Gastrocnemius medialis (tissue), 4 donors: ENCODE results near the gene ERFL. TPM values are rescaled to one million over a fixed set of nuclear protein-coding genes. Genes with fewer than 3 reads are reported as not detected.

Experiments used
- ATAC-seq, 2 donors: fragments of 150-250 bp; one replicate each; pipeline ENCODE4 v1.9.1; 2016
- DNase-seq, 2 donors: peaks; one replicate each; pipeline ENCODE4 v3.0.0-alpha.2; 2019
- H3K27ac ChIP-seq, 4 donors: fragments of 200-600 bp; sonication (generic); 1 replicate in 1 of 4; 2 replicates in 3 of 4; pipeline ENCODE4 v1.5.1; 2016 to 2018; ENCODE audit warnings: mild to moderate bottlenecking in 2 of 4, moderate library complexity in 1 of 4
- H3K27me3 ChIP-seq, 3 donors: fragments of 200-600 bp; sonication (generic) in 2 of 3; 1 replicate in 1 of 3; 2 replicates in 2 of 3; pipeline versions ENCODE4 v1.5.1 to v1.6.0; 2016 to 2019; ENCODE audit warnings: mild to moderate bottlenecking in 1 of 3, moderate library complexity in 1 of 3
- H3K36me3 ChIP-seq, 2 donors: fragments of 200-600 bp; sonication (generic) in 1 of 2; one replicate each; pipeline ENCODE4 v1.5.1; 2017 to 2018
- H3K4me1 ChIP-seq, 2 donors: fragments of 200-600 bp; sonication (generic) in 1 of 2; one replicate each; pipeline ENCODE4 v1.5.1; 2016 to 2017; ENCODE audit warnings: mild to moderate bottlenecking in 2 of 2
- H3K4me3 ChIP-seq, 4 donors: fragments of 200-600 bp; sonication (generic) in 3 of 4; 1 replicate in 1 of 4; 2 replicates in 3 of 4; pipeline ENCODE4 v1.5.1; 2016 to 2019; ENCODE audit warnings: mild to moderate bottlenecking in 2 of 4
- H3K9me3 ChIP-seq, 3 donors: fragments of 200-600 bp; sonication (generic) in 2 of 3; 1 replicate in 1 of 3; 2 replicates in 2 of 3; pipeline ENCODE4 v1.5.1; 2016 to 2019
- POLR2A ChIP-seq, 2 donors: fragments of 450-650 bp; IDR thresholded peaks; one replicate each; pipeline ENCODE4 v1.6.1; 2017; ENCODE audit warnings: antibody characterized with exemption in 2 of 2, mild to moderate bottlenecking in 2 of 2, moderate library complexity in 2 of 2
- in situ Hi-C, 4 donors: fragments of 200-750 bp; cut with MboI; loops; one replicate each; pipeline versions ENCODE4 v1.15.0 to v1.8.0; 2017; ENCODE audit warnings: low sequenced_read_pairs in 4 of 4
- intact Hi-C: fragments of 100-400 bp; cut with DNase I; formaldehyde crosslinking; loops from one replicate; pipeline ENCODE4 v1.15.1; 2023; ENCODE audit warnings: low total_unique reads
- total RNA-seq, 4 donors: library from RNA; depleted of rRNA; stranded (reverse); fragments of >200 nt; gene quantifications; one replicate each; pipeline versions ENCODE4 v1.1.0 to v1.2.3, GENCODE V29; 2016
- TF ChIP-seq, protein P1 (sequence below), 5 experiments: fragments of 450-650 bp in 3 of 5; fragments of 200-600 bp in 2 of 5; sonication (generic) in 2 of 5; IDR thresholded peaks in 4 of 5; conservative IDR thresholded peaks in 1 of 5; 1 replicate in 4 of 5; 2 replicates in 1 of 5; pipeline ENCODE4 v1.5.1; 2016 to 2019; ENCODE audit warnings: antibody characterized with exemption in 5 of 5, mild to moderate bottlenecking in 3 of 5, moderate library complexity in 3 of 5

The ERFL gene
- total RNA-seq, 4 donors from 2014 or later = not detected

DNA sequence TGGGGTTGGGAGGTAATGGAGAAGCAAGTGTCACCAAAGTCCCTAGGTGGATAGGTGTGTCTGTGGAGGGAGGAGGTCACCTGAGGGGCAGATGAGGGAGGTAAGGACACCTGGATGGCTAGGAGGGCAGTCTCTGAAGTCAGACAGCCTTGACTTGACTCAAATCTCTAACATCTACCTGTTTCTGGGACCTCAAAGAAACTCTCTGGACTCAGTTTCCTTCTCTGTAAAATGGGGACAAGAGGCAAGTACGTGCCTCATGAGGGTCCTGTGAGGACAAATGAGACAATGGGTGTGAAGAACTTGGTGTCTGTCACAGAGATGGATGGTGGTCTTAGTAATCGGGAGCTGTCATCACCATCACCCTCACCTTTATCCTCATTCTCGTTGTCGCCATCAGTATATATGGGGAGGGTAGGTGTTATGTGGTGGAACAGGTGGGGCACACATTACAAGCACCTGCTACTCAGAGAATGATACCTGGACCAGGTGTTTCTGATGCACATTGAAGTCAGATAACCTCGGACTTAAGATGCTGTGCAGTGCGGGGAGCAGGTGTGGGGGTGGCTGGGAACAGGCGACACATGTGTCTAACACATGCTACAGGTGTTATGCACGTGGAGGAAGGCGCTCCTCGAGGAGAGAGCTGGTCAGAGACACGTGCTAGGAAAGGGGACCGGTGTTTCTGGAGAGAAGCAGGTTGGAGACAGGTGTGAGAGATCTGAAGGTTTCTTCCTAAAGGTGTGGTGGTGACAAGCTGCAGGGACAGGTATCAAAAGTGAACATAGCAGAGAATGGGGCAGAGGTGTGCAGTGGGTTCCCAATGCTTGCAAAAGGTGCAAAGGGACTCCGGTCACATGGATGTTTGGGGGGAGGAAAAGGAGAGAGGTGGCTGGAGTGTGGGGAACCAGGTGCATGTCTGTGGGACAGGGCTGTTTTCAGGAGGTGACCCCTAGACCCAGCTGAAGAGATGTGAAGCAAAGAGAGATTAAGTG, 3.8 kb downstream of the ERFL start:
- no peak overlapping the region for H3K4me3 ChIP-seq
- ATAC-seq (no peak), DNase-seq (no peak)
- in situ Hi-C loops = no loop called here
- H3K4me1 ChIP-seq = peaks cover 0 to 9% of the 10 kb centered on the region in 2 donors
- no peak overlapping the region for H3K27ac ChIP-seq
- H3K36me3 ChIP-seq = no peaks in the 10 kb centered on the region
- no peaks in the 10 kb centered on the region for H3K9me3 ChIP-seq
- peaks cover 81 to 91% (median 86%) of the 10 kb centered on the region in 3 donors for H3K27me3 ChIP-seq
- no peak for TF ChIP-seq POLR2A (IDR thresholded peaks at IDR 0.05)
- TF ChIP-seq, protein P1, sequence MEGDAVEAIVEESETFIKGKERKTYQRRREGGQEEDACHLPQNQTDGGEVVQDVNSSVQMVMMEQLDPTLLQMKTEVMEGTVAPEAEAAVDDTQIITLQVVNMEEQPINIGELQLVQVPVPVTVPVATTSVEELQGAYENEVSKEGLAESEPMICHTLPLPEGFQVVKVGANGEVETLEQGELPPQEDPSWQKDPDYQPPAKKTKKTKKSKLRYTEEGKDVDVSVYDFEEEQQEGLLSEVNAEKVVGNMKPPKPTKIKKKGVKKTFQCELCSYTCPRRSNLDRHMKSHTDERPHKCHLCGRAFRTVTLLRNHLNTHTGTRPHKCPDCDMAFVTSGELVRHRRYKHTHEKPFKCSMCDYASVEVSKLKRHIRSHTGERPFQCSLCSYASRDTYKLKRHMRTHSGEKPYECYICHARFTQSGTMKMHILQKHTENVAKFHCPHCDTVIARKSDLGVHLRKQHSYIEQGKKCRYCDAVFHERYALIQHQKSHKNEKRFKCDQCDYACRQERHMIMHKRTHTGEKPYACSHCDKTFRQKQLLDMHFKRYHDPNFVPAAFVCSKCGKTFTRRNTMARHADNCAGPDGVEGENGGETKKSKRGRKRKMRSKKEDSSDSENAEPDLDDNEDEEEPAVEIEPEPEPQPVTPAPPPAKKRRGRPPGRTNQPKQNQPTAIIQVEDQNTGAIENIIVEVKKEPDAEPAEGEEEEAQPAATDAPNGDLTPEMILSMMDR (IDR thresholded peaks at IDR 0.05 in 4 of 5, conservative IDR thresholded peaks at IDR 0.05 in 1 of 5) = no peak
- intact Hi-C loops = no loop called here

DNA sequence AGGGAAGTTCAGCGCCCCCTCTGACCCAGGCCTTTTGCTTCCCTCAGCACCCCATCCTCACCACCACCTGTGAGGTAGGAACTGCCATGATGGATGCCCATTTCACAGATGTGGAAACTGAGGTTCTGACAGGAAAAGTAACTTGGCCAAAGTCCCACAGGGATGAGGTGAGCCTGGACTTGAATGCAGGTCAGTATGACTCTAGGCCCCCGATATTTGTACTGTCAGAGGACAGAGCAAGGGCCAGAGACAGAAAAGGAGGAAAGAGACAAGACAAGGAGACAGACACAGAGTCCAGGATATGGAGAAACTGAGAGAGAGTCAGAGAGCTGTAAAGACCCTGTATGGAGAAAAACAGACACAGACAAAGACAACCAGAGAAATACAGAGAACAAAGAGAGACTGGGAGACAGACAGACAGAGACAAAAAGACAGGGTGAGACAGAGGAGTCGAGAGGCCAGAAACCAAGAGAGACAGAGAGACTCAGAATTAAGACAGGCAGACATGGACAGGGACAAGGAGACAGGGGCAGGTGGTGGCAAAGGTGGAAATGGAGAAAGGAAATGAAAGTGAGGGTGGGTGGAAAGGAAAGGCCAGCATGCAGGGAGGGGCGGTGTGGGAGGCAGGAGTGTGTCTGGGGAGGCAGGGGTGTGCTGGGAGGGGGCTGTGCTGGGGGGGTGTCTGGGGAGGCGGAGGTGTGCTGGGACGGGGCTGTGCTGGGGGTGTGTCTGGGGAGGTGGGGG, 5.0 kb downstream of the ERFL start:
- peaks cover 0 to 4% of the 10 kb centered on the region in 2 donors for H3K4me1 ChIP-seq
- no peaks in the 10 kb centered on the region for H3K9me3 ChIP-seq
- no peaks in the 10 kb centered on the region for H3K36me3 ChIP-seq
- H3K27me3 ChIP-seq = peaks cover 81 to 91% (median 88%) of the 10 kb centered on the region in 3 donors
- intact Hi-C loops = no loop called here
- in situ Hi-C loops = no loop called here
- DNase-seq (no peak), ATAC-seq (no peak)
- TF ChIP-seq, protein P1 (IDR thresholded peaks at IDR 0.05 in 4 of 5, conservative IDR thresholded peaks at IDR 0.05 in 1 of 5) = no peak
- no peak for TF ChIP-seq POLR2A (IDR thresholded peaks at IDR 0.05)
- no peak overlapping the region for H3K4me3 ChIP-seq
- no peak overlapping the region for H3K27ac ChIP-seq

DNA sequence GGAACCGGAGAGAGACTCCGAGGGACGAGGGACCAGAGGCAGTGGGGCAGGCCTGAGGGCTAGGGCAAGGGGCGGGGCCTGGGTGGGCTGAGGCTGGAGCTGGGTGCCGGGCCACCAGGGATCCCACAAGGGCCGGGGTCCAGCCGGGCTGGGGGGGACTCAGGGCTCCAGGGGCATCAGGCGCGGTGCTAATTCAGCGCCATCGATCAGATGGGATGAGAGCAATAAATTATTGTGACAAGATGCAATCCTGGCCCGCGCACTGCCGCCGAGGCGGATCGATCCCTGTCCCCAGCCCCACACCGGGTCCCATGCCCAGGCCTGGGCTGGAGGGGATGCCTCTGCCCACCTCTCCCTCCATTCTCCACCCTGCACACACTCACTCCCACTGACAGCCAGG, 5.7 kb downstream of the ERFL start:
- Histone ChIP-seq H3K9me3 (no peaks in the 10 kb centered on the region), H3K27ac (no peak overlapping the region), H3K36me3 (no peaks in the 10 kb centered on the region), H3K4me3 (no peak overlapping the region), H3K4me1 (no peaks in the 10 kb centered on the region), H3K27me3 (peaks cover 82 to 91% (median 88%) of the 10 kb centered on the region in 3 donors)
- intact Hi-C loops = no loop called here
- DNase-seq (no peak), ATAC-seq (no peak)
- TF ChIP-seq, protein P1 (IDR thresholded peaks at IDR 0.05 in 4 of 5, conservative IDR thresholded peaks at IDR 0.05 in 1 of 5) = no peak
- TF ChIP-seq POLR2A (IDR thresholded peaks at IDR 0.05) = no peak
- in situ Hi-C loops = no loop called here

DNA sequence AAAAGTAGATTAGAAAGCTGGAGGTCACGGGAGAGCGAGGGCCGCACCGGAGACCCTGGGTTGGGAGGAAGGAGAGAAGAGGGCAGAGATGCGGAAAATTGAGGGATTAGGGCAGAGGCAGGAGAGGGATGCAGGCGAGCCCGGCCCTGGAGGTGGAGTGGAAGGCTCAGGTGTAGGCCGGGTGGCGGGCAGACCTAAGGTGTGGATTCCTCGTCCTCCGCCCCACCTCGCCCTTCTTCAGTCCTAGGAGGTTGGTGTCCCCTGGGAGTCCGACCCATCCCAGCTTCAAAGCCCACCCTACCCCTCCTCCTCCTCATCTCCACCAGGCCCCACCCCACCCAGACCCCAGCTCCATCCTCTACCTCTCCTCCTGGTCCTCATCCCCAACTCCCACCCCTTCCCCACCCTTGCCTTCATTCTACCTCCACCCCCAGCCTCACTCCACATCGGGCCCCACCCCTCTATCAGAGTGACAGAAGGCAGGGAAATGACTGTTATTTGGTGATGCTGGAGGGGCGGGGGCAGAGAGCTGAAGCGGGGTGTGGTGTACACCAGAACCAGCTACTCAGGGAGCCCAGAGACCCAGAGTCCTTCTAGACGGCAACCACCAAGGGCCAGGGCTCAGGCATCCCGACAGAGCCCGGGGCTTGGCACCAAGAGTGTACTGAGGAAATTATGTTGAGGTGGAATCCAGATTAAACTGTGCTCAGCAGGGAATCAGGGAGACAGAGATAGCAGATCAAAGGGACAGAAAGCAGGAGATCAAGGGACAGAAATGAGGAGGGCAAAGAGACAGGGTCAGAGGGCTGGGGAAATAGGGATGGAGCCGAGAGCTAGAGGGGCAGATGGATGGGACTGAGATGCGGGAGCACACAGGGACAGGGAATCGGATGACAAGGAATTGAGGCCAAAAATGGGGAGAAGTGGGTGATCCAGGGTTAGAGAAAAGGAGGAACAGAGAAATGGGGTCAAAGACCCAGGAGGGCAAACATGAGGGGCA, 6.4 kb downstream of the ERFL start:
- intact Hi-C loops = no loop called here
- no peak for DNase-seq
- H3K27me3 ChIP-seq = peaks cover 81 to 91% (median 88%) of the 10 kb centered on the region in 3 donors

More for the DNA sequence above, 6.4 kb downstream of the ERFL start:
- in situ Hi-C loops = no loop called here
- no peak for ATAC-seq
- Histone ChIP-seq H3K27ac (no peak overlapping the region), H3K4me1 (no peaks in the 10 kb centered on the region), H3K36me3 (no peaks in the 10 kb centered on the region), H3K9me3 (no peaks in the 10 kb centered on the region), H3K4me3 (no peak overlapping the region)
- TF ChIP-seq, protein P1 (IDR thresholded peaks at IDR 0.05 in 4 of 5, conservative IDR thresholded peaks at IDR 0.05 in 1 of 5) = no peak
